Measurements from ENCODE around the gene DMWD. TPM values are rescaled to one million over a fixed set of nuclear protein-coding genes. Genes with fewer than 3 reads are reported as not detected.

DMWD gene
- total RNA-seq, 4 donors from 2014 or later = 4.4 to 103 (median 36.9) TPM

DNA sequence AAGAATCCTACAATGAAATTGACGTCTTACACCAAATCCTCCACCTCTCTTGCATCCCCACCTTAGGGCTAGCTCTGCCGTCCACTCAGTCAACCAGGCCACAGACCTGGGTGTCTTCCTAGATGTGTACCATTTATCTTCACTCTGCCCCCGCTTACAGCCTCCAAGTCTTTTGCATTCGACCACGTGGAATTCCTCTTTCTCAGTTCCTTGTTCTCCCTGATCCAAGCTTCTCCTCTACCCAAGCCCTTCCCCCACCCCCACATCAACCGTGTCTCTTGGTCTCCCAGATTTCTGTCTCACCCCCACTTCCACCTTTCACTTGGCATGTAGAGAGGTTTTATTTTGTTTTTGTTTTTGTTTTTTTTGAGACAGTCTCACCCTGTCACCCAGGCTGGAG is 1.2 kb upstream of the DMWD start:
- TF ChIP-seq POLR2A (IDR thresholded peaks at IDR 0.05) = no peak
- TF ChIP-seq, protein P1, sequence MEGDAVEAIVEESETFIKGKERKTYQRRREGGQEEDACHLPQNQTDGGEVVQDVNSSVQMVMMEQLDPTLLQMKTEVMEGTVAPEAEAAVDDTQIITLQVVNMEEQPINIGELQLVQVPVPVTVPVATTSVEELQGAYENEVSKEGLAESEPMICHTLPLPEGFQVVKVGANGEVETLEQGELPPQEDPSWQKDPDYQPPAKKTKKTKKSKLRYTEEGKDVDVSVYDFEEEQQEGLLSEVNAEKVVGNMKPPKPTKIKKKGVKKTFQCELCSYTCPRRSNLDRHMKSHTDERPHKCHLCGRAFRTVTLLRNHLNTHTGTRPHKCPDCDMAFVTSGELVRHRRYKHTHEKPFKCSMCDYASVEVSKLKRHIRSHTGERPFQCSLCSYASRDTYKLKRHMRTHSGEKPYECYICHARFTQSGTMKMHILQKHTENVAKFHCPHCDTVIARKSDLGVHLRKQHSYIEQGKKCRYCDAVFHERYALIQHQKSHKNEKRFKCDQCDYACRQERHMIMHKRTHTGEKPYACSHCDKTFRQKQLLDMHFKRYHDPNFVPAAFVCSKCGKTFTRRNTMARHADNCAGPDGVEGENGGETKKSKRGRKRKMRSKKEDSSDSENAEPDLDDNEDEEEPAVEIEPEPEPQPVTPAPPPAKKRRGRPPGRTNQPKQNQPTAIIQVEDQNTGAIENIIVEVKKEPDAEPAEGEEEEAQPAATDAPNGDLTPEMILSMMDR (IDR thresholded peaks at IDR 0.05) = no peak
- DNase-seq = no peak
- H3K4me1 ChIP-seq = peaks cover 0 to 4% of the 10 kb centered on the region in 2 donors
- H3K27ac ChIP-seq = no peak overlapping the region
- H3K4me3 ChIP-seq = no peak overlapping the region
- H3K9me3 ChIP-seq = no peaks in the 10 kb centered on the region
- no peaks in the 10 kb centered on the region for H3K27me3 ChIP-seq
- intact Hi-C loops (cut with DNase I; ENCODE audit: low total_unique reads) = no loop called here
- H3K36me3 ChIP-seq = no peaks in the 10 kb centered on the region

DNA sequence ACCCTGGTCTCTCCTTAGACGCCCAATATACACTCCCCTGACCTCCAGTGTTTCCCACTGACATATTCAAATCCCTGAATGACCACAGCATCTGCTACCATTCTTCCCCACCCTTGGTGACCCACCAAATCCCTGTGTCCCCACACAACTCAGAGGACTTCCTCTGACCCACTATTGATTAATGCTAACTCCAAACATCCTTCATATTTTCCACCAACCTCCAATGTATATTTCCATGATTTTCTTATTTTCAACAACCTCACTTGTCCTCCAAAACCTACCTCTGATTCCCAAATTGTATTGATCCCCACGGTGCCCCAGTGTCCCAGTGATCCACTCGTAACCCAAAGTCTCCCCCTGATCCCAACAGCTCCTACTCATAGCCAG is 526 bp upstream of the DMWD start:
- H3K27ac ChIP-seq = peak overlapping the region in 1 of 2 donors; percentile 65
- H3K9me3 ChIP-seq = no peaks in the 10 kb centered on the region
- peaks cover 0 to 4% of the 10 kb centered on the region in 2 donors for H3K4me1 ChIP-seq
- no peaks in the 10 kb centered on the region for H3K27me3 ChIP-seq
- no peak for TF ChIP-seq POLR2A (IDR thresholded peaks at IDR 0.05)
- TF ChIP-seq, protein P1 (IDR thresholded peaks at IDR 0.05) = no peak
- H3K36me3 ChIP-seq = no peaks in the 10 kb centered on the region
- peak overlapping the region in 1 of 2 donors; percentile 4 for H3K4me3 ChIP-seq
- no peak for DNase-seq
- intact Hi-C loops (cut with DNase I; ENCODE audit: low total_unique reads) = no loop called here

DNA sequence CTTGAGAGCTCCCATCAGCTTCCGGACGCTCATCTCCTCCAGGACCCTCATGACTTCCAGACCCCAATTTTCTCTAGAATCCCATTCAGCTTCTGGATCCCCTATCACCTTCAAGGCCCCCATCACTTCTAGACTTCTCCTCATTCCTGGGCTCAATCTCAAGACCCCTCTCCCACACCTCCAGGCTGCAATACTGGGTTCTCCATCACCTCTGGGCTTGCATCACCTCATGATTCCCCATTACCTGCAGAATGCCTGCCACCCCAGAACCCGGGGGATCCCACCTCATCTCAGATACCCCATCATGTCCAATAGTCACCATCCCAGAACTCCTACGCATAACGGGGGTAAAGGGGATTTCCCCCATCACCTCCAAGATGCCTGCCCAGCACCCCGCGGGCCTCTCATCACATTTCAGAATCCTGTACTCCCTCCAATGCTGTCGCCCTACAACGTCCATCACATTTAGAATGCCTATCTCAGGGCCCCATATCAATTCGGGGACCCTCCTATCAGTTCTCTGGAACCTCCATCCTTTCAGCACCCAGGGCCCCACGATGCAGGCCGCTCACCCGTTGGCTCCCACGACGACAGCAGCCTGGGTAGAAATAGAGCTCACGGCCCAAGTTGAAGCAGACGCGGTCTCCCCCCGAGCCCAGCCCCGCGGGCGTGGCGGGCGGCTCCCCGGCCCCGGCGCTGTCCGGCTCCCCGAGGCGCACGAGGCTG is 738 bp downstream of the DMWD start:
- H3K36me3 ChIP-seq = no peaks in the 10 kb centered on the region
- intact Hi-C loops (cut with DNase I; ENCODE audit: low total_unique reads) = no loop called here
- no peak for DNase-seq
- H3K27ac ChIP-seq = peak overlapping the region; percentile 62 to 85
- H3K4me3 ChIP-seq = peak overlapping the region; percentile 52 to 80
- H3K27me3 ChIP-seq = no peaks in the 10 kb centered on the region
- H3K4me1 ChIP-seq = peaks cover 0 to 4% of the 10 kb centered on the region in 2 donors
- H3K9me3 ChIP-seq = no peaks in the 10 kb centered on the region
- TF ChIP-seq, protein P1 (IDR thresholded peaks at IDR 0.05) = no peak
- no peak for TF ChIP-seq POLR2A (IDR thresholded peaks at IDR 0.05)

DNA sequence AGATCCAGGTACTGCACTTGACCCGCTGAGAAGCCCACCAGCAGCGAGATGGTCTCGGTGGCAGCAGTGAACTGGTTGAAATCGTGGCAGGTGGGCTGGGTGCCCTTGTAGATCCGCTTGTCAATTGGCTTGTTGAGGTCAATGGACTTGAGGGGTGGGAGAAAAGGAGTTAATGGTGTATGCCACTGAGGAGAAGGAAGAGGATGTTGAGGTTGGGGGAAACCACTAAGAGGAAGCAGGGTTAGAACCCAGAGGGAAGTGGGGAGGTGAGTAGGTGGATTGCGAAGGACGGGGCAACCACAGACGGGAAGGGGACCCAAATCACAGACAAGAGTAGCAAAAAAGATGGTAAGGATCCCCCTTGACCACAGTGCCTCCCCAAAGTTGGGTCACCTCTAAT is 1.7 kb downstream of the DMWD start:
- no peaks in the 10 kb centered on the region for H3K36me3 ChIP-seq
- DNase-seq = no peak
- no peaks in the 10 kb centered on the region for H3K9me3 ChIP-seq
- no peaks in the 10 kb centered on the region for H3K27me3 ChIP-seq
- no peak overlapping the region for H3K4me3 ChIP-seq
- intact Hi-C loops (cut with DNase I; ENCODE audit: low total_unique reads) = no loop called here
- H3K4me1 ChIP-seq = peaks cover 0 to 4% of the 10 kb centered on the region in 2 donors
- no peak overlapping the region for H3K27ac ChIP-seq
- TF ChIP-seq, protein P1 (IDR thresholded peaks at IDR 0.05) = no peak
- TF ChIP-seq POLR2A (IDR thresholded peaks at IDR 0.05) = no peak

DNA sequence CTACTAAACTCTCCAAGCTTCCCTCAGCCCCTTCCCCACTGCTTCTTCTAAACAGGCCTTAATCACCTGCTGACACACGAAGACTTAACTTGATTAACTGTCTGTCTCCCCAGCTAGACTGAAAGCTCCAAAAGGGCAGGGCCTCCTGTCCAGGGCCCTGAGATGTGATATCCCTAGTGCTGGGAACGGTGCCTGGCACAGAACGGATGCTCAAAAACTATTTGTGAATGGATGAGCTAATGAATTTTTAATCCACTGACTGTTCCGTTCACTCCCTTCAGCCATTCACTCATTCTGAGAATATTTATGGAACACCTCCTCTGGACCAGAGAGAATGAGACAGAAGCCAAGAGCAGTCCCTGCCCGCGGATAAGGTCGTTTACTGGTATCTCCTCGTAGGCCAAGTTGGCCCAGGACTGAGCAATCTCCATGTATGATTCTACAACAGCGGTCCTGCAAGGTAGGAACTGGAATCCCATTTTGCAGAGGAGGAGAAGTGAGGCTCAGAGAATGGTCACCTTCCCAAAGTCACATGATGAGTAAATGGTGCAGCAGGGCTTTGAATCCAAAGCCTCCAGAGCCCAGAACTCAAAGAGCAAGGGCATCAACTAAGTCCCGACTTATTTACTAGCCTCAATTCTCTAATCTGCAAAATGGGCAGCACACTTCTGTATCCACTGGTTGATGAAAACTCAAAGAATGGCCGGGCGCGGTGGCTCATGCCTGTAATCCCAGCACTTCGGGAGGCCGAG is 3.4 kb downstream of the DMWD start:
- no peak for TF ChIP-seq POLR2A (IDR thresholded peaks at IDR 0.05)
- TF ChIP-seq, protein P1 (IDR thresholded peaks at IDR 0.05) = no peak
- intact Hi-C loops (cut with DNase I; ENCODE audit: low total_unique reads) = no loop called here
- H3K4me3 ChIP-seq = no peak overlapping the region
- peaks cover 0 to 15% of the 10 kb centered on the region in 2 donors for H3K4me1 ChIP-seq
- no peaks in the 10 kb centered on the region for H3K27me3 ChIP-seq
- DNase-seq = no peak
- H3K36me3 ChIP-seq = no peaks in the 10 kb centered on the region
- no peak overlapping the region for H3K27ac ChIP-seq
- no peaks in the 10 kb centered on the region for H3K9me3 ChIP-seq

Measured in uterus (tissue), 4 donors.